ENCODE measurements around the gene NCOA7.
A peak's percentile ranks its signal among the peaks of the same experiment; 100 is the strongest.

NCOA7 gene

DNA sequence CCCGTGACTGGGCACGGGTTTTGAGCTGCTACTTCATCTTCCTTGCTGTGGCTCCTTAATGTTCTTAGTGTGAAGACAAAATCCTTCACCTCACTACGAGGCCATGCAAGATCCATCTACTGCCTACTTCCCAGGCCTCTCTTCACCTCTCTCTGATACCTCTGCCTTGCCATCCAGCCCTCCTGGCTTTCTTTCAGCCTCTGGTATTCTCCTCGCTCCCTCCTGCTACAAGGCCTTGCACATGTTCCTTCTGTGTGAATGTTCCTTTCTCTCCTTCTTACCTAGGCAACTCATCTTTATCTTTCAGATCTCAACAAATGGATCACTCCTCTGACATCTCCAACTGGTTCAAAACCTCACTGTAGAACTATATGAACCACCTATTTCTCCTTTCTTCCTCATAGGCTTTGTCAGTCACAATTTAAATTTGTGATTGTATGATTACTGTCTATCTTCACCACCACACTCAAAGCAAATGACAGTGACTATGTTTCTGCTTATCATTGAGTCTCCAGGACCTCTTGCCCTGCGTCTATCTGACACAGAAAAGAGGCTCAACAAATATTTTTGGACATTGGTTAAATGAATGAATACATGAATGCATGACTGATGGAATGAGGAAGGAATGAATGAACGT lies 21.5 kb upstream of the NCOA7 start:
- TF ChIP-seq GATA2 (IDR thresholded peaks at IDR 0.05; ENCODE audit: low read depth, low read length), result no peak
- TF ChIP-seq GATA3 (IDR thresholded peaks at IDR 0.05; ENCODE audit: low read depth, low read length), result no peak

DNA sequence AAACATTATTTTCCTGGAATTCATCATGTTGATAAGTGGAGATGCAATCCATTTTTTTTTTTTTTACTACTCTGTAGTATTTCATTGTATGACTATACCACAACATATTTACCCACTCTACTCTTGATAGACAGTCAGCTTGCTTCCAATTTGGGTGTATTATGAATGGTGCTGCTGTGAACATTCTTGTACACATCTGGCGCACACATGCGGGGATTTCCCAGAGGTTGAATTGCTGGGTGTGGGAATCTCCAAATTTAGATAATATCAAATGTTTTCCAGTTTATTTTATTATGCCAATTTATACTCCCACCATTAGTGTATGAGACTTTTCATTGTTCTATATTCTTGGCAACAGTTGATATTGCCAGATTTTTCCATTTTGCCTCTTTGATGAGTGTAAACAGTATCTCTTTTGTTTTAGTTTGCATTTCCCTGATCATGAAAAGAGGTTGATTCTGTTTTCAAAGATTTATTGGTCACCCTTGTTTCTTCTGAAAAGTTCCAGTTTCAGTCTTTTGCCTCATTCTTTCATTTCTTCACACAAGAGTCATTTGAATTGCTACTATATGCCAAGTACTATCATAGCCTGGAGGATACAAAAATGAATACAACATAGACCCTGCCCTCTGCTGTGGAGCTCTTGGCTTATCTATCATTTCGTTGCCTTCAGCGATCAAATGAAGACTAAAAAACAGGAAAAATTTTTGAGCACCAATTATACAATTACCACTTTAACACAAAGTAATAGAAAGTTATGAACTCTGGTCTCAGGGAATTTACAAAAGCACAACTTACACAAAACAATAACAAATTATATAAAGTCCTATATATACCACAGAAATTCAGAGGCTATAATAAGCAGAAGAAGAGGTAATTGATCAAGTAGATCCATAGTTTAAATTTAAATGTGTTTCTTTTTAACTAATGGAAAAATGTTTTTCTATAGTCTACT lies 17.1 kb upstream of the NCOA7 start:
- TF ChIP-seq GATA2 (IDR thresholded peaks at IDR 0.05; ENCODE audit: low read depth, low read length) (no peak), GATA3 (IDR thresholded peaks at IDR 0.05; ENCODE audit: low read depth, low read length) (no peak)

DNA sequence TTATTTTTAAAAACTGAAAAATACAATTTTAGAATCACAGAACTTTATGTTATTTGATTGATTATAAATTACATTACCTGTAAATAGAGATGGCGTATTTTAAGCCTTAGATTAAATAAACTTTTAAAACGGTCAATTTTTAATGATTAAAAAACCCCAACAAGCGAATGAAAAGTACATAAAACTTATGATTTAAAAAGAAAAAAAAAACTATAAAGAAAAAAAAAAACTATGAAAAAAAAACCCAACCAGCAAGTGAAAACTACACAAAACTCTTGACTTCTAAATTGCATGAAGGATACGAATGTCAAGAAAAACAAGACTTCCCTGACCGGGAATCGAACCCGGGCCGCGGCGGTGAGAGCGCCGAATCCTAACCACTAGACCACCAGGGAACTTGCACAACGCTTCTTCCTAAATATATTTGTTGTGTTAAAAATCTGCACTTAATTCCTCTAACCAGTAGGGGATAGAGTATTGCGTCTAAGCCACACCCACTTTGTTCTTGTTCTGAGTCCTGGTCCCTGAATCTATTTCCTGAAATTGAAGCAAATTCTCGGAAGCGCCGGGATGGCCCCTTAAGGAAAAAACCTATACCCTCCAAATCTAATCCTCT lies 10.7 kb upstream of the NCOA7 start:
- TF ChIP-seq GATA2 (IDR thresholded peaks at IDR 0.05; ENCODE audit: low read depth, low read length) (no peak), GATA3 (IDR thresholded peaks at IDR 0.05; ENCODE audit: low read depth, low read length) (no peak)

GRCh38 chr6:125780540-125781313 lies 10.0 kb upstream of the NCOA7 start:
- TF ChIP-seq GATA3 (IDR thresholded peaks at IDR 0.05; ENCODE audit: low read depth, low read length), result no peak
- no peak for TF ChIP-seq GATA2 (IDR thresholded peaks at IDR 0.05; ENCODE audit: low read depth, low read length)

DNA sequence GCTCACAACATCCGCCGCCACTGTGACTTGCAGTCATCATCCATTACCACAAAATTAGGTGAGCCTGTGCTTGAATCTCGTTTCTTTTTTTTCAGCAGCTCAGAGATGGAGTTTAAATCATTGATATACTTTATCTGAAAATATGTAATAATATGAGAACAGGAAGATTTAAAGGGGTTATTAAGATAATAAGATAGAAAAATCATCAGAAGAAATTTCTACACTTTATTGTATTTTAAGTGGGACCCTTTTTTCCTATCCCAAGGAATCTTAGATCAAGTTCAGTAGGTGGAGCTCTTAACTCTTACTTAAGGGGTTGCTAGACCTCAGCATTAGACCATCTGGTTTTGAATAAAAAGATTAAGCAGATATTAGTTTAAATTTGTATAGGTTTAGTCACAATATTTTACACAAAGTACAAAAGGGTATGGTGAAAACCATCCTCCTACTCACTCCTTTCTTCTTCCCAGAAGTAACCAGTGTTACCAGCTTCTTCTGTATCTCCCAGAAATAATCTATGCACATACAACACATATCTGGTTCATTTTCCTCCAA lies 9.4 kb upstream of the NCOA7 start:
- TF ChIP-seq GATA2 (IDR thresholded peaks at IDR 0.05; ENCODE audit: low read depth, low read length), result no peak
- TF ChIP-seq GATA3 (IDR thresholded peaks at IDR 0.05; ENCODE audit: low read depth, low read length), result no peak

DNA sequence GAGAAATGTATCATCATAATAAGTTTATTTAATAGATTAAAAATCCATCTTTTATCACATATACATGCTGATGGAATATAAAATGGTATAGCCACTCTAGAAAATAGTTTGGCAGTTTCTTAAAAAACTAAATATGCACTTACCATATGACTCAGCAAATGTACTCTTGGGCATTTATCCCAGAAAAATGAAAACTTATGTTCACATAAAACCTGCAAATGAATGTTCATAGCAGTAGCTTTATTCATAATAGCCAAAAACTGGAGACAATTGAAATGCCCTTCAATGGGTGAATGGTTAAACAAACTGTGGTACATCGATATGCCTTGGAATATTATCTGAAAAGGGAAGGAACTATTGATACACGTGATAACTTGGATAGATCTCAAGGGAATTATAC lies 6.4 kb upstream of the NCOA7 start:
- TF ChIP-seq GATA3 (IDR thresholded peaks at IDR 0.05; ENCODE audit: low read depth, low read length), result no peak
- TF ChIP-seq GATA2 (IDR thresholded peaks at IDR 0.05; ENCODE audit: low read depth, low read length), result no peak

GRCh38 chr6:125787791-125788190 lies 3.0 kb upstream of the NCOA7 start:
- TF ChIP-seq GATA3 (IDR thresholded peaks at IDR 0.05; ENCODE audit: low read depth, low read length) (no peak), GATA2 (IDR thresholded peaks at IDR 0.05; ENCODE audit: low read depth, low read length) (no peak)

DNA sequence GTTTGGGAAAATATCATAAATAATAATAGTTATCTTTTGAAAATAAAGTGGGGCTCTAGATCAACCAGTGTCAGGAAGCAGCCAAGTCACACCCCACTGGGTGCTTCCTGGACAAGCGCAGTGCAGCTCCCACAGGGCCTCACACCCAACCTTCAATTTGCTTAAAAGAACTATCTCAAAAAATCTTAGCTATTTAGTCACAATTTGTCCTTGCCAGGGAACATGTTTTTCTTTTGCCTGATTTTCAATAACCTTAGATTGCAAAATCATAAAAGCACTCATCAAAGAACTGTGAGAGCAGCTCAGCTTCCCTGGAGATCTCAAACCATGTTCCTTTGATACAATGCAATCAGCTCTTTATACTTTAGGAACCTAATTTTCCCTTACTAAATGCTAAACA lies 1.6 kb upstream of the NCOA7 start:
- no peak for TF ChIP-seq GATA3 (IDR thresholded peaks at IDR 0.05; ENCODE audit: low read depth, low read length)
- no peak for TF ChIP-seq GATA2 (IDR thresholded peaks at IDR 0.05; ENCODE audit: low read depth, low read length)

DNA sequence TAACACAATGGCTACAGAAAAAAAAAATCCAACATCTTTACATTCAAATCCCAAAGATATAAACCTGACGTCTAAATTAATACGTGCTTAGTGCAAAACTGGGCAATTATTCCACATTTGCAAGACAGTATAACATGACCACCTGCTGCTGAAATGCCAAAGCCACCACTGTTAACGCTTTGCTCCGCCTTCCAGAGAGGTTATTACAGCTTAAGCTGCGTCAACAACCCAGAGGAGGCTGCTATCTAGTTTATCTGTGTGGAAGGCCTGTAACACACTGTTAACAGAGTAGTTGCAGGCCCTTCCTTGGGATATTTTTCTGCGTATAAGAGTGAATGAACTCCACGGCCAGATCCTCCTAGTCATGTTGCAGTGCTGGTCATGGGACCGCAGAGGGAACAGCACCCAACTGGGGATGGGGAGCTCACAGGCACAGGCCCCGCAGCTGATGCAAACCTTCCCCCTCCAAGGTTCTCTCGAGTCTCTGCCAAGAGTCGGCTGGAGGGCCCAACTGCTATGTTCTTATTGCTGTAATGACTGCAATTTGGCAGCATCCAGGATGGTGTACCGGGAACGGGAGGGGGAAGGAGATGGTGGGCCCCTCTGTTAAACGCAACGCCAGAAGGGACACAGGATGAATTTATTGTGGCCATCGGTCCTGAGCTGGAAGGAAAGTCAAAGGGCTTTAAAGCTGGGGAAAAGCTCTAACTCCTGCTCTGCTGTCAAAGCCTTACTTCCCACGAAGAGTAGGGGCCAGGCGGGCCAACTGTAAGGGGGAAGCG lies 993 bp upstream of the NCOA7 start:
- TF ChIP-seq GATA3 (IDR thresholded peaks at IDR 0.05; ENCODE audit: low read depth, low read length) (no peak), GATA2 (IDR thresholded peaks at IDR 0.05; ENCODE audit: low read depth, low read length) (peak; percentile 48)

DNA sequence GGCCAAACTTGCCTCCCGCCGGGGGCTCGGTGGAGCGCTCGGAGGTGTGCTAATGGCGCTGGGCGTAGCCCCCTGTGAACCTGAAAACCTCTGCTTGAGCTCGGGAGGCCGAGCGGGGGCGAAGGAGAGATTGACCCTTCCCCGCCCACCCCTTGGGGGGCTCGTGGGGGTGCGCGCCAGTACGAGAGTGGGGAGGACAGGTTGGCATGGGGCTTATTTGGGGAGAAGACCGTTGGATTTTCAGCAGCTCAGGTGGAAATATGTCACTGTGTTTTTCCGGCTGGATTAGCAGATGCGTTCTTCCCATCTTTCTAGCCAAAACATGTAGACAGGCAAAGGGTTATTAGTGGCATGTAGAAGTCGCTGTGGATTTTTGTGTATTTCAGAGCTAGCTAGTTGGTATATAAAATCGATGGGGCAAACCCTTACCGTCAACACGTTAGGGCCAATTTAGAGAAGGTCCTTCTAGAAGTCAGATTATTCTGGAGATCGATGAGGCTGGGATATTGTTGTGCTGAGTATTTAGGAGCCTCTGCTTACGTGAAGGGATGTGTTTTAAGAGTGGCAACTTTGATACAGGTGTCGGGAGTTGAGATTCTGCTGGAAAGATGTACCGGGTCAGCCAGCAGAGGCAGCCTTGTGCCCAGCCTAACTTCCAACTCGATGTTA lies 525 bp downstream of the NCOA7 start:
- TF ChIP-seq GATA3 (IDR thresholded peaks at IDR 0.05; ENCODE audit: low read depth, low read length), result no peak
- no peak for TF ChIP-seq GATA2 (IDR thresholded peaks at IDR 0.05; ENCODE audit: low read depth, low read length)

DNA sequence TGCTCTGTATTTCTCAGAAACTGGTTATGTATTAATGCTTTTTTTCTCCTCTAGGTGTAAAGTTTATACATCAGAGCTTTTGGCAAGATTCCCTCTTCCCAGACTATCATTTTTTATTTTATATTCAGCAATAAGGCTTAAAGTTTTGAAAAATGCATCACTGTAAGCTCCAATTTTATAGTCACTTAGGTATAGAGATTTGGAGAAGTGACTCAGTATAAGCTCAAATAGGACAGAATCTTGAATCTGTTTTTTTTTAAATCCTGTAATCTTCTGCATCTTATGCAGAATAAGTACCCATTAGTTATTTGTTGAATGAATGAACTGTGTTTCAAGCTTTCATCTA lies 1.0 kb downstream of the NCOA7 start:
- TF ChIP-seq GATA3 (IDR thresholded peaks at IDR 0.05; ENCODE audit: low read depth, low read length) (no peak), GATA2 (IDR thresholded peaks at IDR 0.05; ENCODE audit: low read depth, low read length) (no peak)

DNA sequence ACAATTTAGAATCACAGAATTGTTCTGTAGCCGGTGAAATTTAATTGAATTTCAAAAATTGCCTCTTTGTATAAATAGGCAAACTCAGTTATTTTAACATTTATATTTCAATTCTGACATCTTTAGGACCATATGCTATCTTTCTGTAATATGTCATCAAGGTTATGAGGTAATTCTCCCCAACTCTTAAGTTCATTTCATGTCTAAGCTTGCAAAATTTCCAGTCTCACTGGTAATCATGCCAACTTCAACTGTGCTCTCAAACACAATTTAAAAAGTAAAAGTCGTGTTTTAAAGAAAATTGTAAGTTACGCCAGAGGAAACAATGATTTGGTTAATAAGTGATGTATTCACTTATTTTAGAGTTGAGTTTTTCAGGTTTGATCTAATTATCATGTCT lies 1.4 kb downstream of the NCOA7 start:
- TF ChIP-seq GATA2 (IDR thresholded peaks at IDR 0.05; ENCODE audit: low read depth, low read length) (no peak), GATA3 (IDR thresholded peaks at IDR 0.05; ENCODE audit: low read depth, low read length) (no peak)

Data from SH-SY5Y (cell line).